Measurements from ENCODE around the gene GATAD2B.

- TF ChIP-seq POLR2A (IDR thresholded peaks at IDR 0.05; ENCODE audit: low read depth, low read length), result no peak
- no peak for TF ChIP-seq POLR2AphosphoS5 (IDR thresholded peaks at IDR 0.05; ENCODE audit: low read depth, low read length)
These were observed 145.9 kb downstream of the GATAD2B start for GRCh38 chr1:153776845-153777370.
